ENCODE data around the gene NUP188. TPM values are rescaled to one million over a fixed set of nuclear protein-coding genes. Genes with fewer than 3 reads are reported as not detected.

Gene NUP188
- total RNA-seq, 1 donor from 2014 or later: 40.4 TPM

GRCh38 chr9:128910906-128911305 lies 36.6 kb upstream of the NUP188 start:
- DNase-seq (ENCODE audit: low read depth): no peak
- Histone ChIP-seq H3K9ac (ENCODE audit: low read length) (peak overlapping the region; percentile 49), H3K36me3 (ENCODE audit: insufficient read depth, low read length) (peaks cover 18% of the 10 kb centered on the region), H3K27me3 (ENCODE audit: insufficient read depth, low read length) (no peaks in the 10 kb centered on the region), H3K79me2 (ENCODE audit: insufficient read depth, low read length) (peaks cover 74% of the 10 kb centered on the region), H3K27ac (ENCODE audit: low read depth, low read length) (peak overlapping the region; percentile 83), H3K9me3 (ENCODE audit: insufficient read depth, low read depth, low read length) (no peaks in the 10 kb centered on the region), H3K4me1 (ENCODE audit: insufficient read depth, low read length) (peaks cover 28% of the 10 kb centered on the region), H2AFZ (ENCODE audit: low read depth, low read length) (no peak overlapping the region), H3K4me2 (ENCODE audit: low read length) (peak overlapping the region; percentile 78), H4K20me1 (ENCODE audit: insufficient read depth, low read length) (peaks cover 7% of the 10 kb centered on the region), H3K4me3 (ENCODE audit: insufficient read depth, low read depth, low read length) (no peak overlapping the region)
- no peaks in the 10 kb centered on the region for H3K27me3 Mint-ChIP-seq (ENCODE audit: low read depth, unreplicated experiment)
- H3K4me1 Mint-ChIP-seq (ENCODE audit: low read depth, unreplicated experiment): peaks cover 29% of the 10 kb centered on the region
- no peak for TF ChIP-seq EZH2 (IDR thresholded peaks at IDR 0.05; ENCODE audit: insufficient read depth, low read length)
- TF ChIP-seq CTCF (IDR thresholded peaks at IDR 0.05; ENCODE audit: insufficient read depth, low read depth, low read length): no peak
- H3K27ac Mint-ChIP-seq (ENCODE audit: unreplicated experiment): peak overlapping the region; percentile 83
- H3K9me3 Mint-ChIP-seq (ENCODE audit: unreplicated experiment): no peaks in the 10 kb centered on the region
- H3K4me3 Mint-ChIP-seq (ENCODE audit: unreplicated experiment): peak overlapping the region; percentile 45
- no peak for FAIRE-seq
- peaks cover 37% of the 10 kb centered on the region for H3K36me3 Mint-ChIP-seq (ENCODE audit: low read depth, unreplicated experiment)

- Histone ChIP-seq H3K4me2 (ENCODE audit: low read length) (peak overlapping the region; percentile 78), H3K9me3 (ENCODE audit: insufficient read depth, low read depth, low read length) (no peaks in the 10 kb centered on the region)
- no peak overlapping the region for H3K4me3 Mint-ChIP-seq (ENCODE audit: unreplicated experiment)
Observed at GRCh38 chr9:128911529-128912035, 35.9 kb upstream of the NUP188 start.

More at GRCh38 chr9:128911529-128912035, 35.9 kb upstream of the NUP188 start:
- Histone ChIP-seq H3K4me1 (ENCODE audit: insufficient read depth, low read length) (peaks cover 28% of the 10 kb centered on the region), H3K36me3 (ENCODE audit: insufficient read depth, low read length) (peaks cover 18% of the 10 kb centered on the region), H3K27ac (ENCODE audit: low read depth, low read length) (peak overlapping the region; percentile 83), H3K27me3 (ENCODE audit: insufficient read depth, low read length) (no peaks in the 10 kb centered on the region), H4K20me1 (ENCODE audit: insufficient read depth, low read length) (peaks cover 7% of the 10 kb centered on the region), H2AFZ (ENCODE audit: low read depth, low read length) (peak overlapping the region; percentile 11), H3K79me2 (ENCODE audit: insufficient read depth, low read length) (peaks cover 71% of the 10 kb centered on the region), H3K4me3 (ENCODE audit: insufficient read depth, low read depth, low read length) (no peak overlapping the region), H3K9ac (ENCODE audit: low read length) (peak overlapping the region; percentile 49)
- Mint-ChIP-seq H3K27ac (ENCODE audit: unreplicated experiment) (peak overlapping the region; percentile 83), H3K27me3 (ENCODE audit: low read depth, unreplicated experiment) (no peaks in the 10 kb centered on the region), H3K9me3 (ENCODE audit: unreplicated experiment) (no peaks in the 10 kb centered on the region), H3K4me1 (ENCODE audit: low read depth, unreplicated experiment) (peaks cover 29% of the 10 kb centered on the region), H3K36me3 (ENCODE audit: low read depth, unreplicated experiment) (peaks cover 38% of the 10 kb centered on the region)
- no peak for TF ChIP-seq EZH2 (IDR thresholded peaks at IDR 0.05; ENCODE audit: insufficient read depth, low read length)
- TF ChIP-seq CTCF (IDR thresholded peaks at IDR 0.05; ENCODE audit: insufficient read depth, low read depth, low read length): no peak
- DNase-seq (ENCODE audit: low read depth): peak; percentile 73
- peak; percentile 95 for FAIRE-seq
